ENCODE data around the gene CTNND2.

GRCh38 chr5:11494340-11494739, 409.9 kb downstream of the CTNND2 start:
- TF ChIP-seq, protein P1, sequence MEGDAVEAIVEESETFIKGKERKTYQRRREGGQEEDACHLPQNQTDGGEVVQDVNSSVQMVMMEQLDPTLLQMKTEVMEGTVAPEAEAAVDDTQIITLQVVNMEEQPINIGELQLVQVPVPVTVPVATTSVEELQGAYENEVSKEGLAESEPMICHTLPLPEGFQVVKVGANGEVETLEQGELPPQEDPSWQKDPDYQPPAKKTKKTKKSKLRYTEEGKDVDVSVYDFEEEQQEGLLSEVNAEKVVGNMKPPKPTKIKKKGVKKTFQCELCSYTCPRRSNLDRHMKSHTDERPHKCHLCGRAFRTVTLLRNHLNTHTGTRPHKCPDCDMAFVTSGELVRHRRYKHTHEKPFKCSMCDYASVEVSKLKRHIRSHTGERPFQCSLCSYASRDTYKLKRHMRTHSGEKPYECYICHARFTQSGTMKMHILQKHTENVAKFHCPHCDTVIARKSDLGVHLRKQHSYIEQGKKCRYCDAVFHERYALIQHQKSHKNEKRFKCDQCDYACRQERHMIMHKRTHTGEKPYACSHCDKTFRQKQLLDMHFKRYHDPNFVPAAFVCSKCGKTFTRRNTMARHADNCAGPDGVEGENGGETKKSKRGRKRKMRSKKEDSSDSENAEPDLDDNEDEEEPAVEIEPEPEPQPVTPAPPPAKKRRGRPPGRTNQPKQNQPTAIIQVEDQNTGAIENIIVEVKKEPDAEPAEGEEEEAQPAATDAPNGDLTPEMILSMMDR (conservative IDR thresholded peaks at IDR 0.05; ENCODE audit: low read depth, low read length) = peak; percentile 29; the same call in 1 of the 2 replicates
- no peak for TF ChIP-seq EZH2 (IDR thresholded peaks at IDR 0.05; ENCODE audit: borderline replicate concordance, low read depth, low read length, poor library complexity, severe bottlenecking)

Data from A673 (cell line).